GM19328 (cell line): Measurements from ENCODE around the gene ARHGEF7.

Experiments used
- ATAC-seq: cut with Tn5 transposase; IDR thresholded peaks from one replicate; pipeline ENCODE4 v1.9.1; 2021; ENCODE audit warnings: mild to moderate bottlenecking, moderate library complexity; ENCODE audit not compliant: unreplicated experiment

Gene ARHGEF7

GRCh38 chr13:111131611-111132010 lies 16.5 kb downstream of the ARHGEF7 start:
- no peak for ATAC-seq

- ATAC-seq: no peak
Measured at GRCh38 chr13:111132948-111133347, 17.8 kb downstream of the ARHGEF7 start.

- ATAC-seq: no peak
Measured at GRCh38 chr13:111139452-111139851, 24.3 kb downstream of the ARHGEF7 start.

GRCh38 chr13:111139873-111140561 lies 24.9 kb downstream of the ARHGEF7 start:
- no peak for ATAC-seq

- ATAC-seq: no peak
Measured at GRCh38 chr13:111140562-111141105, 25.5 kb downstream of the ARHGEF7 start.

- ATAC-seq: no peak
Measured at GRCh38 chr13:111142472-111142871, 27.4 kb downstream of the ARHGEF7 start.

GRCh38 chr13:111143865-111144540 lies 28.9 kb downstream of the ARHGEF7 start:
- ATAC-seq: no peak

GRCh38 chr13:111145071-111145470 lies 30.0 kb downstream of the ARHGEF7 start:
- no peak for ATAC-seq

GRCh38 chr13:111145506-111145905 lies 30.4 kb downstream of the ARHGEF7 start:
- no peak for ATAC-seq

- ATAC-seq: no peak
Measured at GRCh38 chr13:111152844-111153243, 37.7 kb downstream of the ARHGEF7 start.

- ATAC-seq: peak; percentile 91
Measured at GRCh38 chr13:111153279-111153976, 38.3 kb downstream of the ARHGEF7 start.

- peak; percentile 40 for ATAC-seq
Measured at GRCh38 chr13:111153977-111154332, 38.8 kb downstream of the ARHGEF7 start.

- ATAC-seq: no peak
Measured at GRCh38 chr13:111156421-111156820, 41.3 kb downstream of the ARHGEF7 start.

GRCh38 chr13:111158136-111158805 lies 43.2 kb downstream of the ARHGEF7 start:
- ATAC-seq: no peak

GRCh38 chr13:111159362-111160320 lies 44.5 kb downstream of the ARHGEF7 start:
- no peak for ATAC-seq

- no peak for ATAC-seq
Measured at GRCh38 chr13:111160648-111161047, 45.5 kb downstream of the ARHGEF7 start.

- ATAC-seq: peak; percentile 37
Measured at GRCh38 chr13:111161601-111162600, 46.8 kb downstream of the ARHGEF7 start.

GRCh38 chr13:111165241-111166010 lies 50.3 kb downstream of the ARHGEF7 start:
- ATAC-seq: no peak
